Renal cortical epithelial cell (primary cell): ENCODE measurements around the gene C9. TPM values are rescaled to one million over a fixed set of nuclear protein-coding genes. Genes with fewer than 3 reads are reported as not detected.
"Not testable (repeated sequence)": the region's sequence is repeated elsewhere in the genome, so short reads cannot be mapped to it uniquely, and the experiment has no call there.

Source experiments
- DNase-seq: peaks from one replicate; pipeline ENCODE4 v3.0.0-alpha.2; 2011; ENCODE audit warnings: low read depth
- total RNA-seq: library from RNA; depleted of rRNA; stranded (reverse); fragments of >200 nt; gene quantifications from 2 replicates; pipeline ENCODE4 v1.2.3, GENCODE V29; 2014

The C9 gene
- total RNA-seq, 1 donor from 2014 or later, result 0.20 TPM

- no peak for DNase-seq
Observed at GRCh38 chr5:39371367-39371635, 7.0 kb upstream of the C9 start.

- DNase-seq, result peak; percentile 58
Observed at GRCh38 chr5:39370555-39371366, 6.5 kb upstream of the C9 start.

DNA sequence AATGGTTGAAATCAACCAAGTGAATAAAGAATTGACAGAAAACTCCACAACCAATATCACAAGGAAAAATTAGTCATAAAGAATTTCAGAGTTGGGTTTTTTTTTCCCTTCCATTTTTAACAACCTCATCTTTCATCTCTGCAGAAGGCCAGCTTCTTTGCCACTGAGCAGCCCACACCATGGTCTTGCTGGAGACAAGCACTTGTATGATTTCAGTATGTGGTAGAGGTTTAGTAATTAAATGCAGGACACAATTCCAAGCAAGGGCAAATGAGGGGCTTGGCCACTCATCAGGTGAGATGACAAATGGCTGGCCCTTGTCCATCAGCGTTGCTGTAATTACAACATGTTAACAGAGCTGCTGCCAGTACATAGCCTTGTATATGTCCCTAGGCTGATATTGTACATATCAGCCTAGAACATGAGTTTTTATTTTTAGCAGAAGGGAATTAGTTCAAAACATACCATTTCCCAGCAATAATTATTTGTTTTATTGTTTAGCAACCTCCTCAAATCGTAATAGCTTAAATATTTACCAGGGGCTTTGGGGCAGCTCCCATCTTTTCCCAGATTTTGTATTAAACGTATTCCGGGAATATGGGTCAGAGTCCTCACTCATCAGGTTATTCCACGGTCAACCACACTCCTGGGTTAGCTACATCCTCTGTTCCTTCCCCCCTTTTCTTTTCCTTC lies 5.0 kb upstream of the C9 start:
- peak; percentile 21 for DNase-seq

GRCh38 chr5:39368116-39368515 lies 3.8 kb upstream of the C9 start:
- no peak for DNase-seq

DNA sequence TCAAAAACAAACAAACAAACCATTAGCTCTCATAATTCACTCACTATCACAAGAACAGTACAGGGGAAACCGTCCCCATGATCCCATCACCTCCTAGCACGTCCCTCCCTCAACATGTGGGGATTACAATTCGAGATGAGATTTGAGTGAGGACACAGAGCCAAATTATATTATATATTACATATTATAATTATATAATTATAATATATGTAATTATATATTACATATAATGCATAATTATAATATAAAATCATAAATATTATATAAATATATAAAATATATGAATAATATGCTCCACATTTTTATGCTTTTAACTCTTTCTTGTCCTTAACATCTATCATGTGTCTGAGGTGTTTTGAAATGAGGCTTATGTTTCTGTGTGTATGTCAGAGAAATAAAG lies 3.4 kb upstream of the C9 start:
- no peak for DNase-seq

DNA sequence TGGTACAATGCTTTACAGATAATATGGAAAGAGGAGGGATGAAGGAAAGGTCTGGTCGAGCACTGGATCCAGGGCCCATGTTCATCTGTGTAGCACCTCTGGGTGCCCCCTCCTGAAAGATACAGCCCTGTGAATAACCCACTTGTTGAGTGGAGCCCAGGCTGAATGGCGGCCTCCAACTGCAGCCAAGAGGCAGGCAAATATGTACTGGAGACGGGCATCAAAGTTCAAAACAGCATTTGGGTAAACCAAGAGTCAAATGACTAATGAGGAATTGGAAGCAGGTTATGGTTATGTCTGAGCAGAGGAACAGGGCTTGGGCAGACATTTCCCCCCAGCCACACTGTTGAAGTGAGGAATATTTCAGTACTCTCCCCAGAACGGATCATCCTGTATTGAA lies 1.1 kb downstream of the C9 start:
- no peak for DNase-seq

DNA sequence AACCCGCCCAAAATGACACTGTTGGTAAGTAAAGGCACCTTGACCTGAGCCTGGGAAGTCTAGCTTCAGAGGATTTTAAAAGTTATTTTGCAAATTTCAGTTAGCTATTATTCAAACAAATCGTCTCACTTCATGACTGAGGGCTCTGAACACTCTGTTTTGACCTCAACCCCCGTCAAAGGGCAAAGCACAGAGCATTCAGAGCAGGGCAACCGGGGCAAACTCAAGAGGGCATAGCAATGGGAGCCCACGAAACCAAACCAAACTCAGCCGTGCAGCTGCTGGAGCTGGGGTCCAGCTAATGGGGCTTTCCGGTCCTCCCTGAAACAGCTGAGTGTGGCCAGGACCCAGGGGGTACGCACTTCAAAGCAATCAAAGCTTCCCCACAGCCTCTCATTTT lies 1.6 kb downstream of the C9 start:
- no peak for DNase-seq

DNA sequence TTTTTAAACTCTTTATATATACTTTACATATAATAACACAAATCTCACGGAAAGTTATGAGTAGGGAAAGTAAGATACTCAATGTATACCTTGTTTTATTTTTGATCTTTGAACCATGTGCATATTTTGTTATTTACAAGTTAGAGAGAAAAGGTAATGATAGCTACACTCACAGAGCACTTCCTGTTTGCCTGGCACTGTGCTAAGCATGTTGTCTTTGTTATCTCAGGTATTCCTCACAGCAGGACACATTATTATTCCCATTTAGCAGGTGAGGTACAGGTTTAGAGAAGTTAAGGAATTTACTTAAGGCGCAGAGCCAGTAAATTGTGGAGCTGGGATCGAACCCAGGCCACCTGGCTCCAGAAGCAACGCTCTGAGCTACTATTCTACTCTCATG lies 3.0 kb downstream of the C9 start:
- no peak for DNase-seq

DNA sequence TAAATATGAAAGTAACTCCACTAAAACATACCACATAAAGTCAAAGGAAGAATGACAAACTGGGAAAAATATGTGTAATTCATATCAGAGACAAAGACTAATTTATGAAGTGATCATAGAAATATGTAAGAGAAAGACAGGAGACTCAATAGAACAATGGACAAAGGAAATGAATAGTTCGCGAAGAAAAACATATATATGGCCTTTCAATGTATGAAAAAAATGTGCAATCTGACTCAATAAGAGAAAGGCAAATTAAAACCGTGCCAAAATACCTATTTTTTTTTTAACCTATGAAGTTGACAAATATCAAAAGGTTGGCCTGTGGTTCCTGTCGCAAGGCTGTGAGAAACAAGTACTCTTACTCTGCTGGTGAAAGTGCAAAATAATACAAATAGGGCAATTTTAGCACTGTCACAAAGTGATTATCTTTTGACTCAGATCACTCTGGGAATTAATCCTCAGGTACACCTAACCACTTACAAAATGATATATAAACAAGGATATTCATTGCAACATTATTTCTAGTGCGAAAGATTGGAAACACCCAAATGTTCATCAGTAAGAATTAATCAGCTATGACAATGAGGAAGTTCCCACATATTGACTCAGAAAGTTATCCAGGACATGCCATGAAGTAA lies 3.7 kb downstream of the C9 start:
- peak; percentile 38 for DNase-seq

DNA sequence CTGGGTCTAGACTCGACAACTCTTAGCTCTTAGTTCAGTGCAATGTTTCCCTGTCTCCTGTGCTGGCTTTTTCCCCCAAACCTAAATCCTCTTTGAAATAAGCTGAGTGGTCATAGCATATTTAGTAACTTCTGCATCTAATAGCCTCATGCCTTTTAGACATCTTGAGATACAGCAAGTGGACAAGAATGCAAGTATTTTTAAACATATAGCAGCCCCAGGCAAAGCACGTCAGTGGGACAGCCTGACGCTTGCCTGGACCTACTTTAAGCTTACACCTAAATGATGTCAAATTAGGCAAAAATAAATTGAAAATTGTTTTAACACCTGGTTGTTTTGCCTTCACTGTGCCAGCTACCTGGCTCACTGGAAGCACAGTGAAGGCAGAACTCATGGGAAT lies 8.0 kb downstream of the C9 start:
- DNase-seq, result no peak

- DNase-seq, result peak; percentile 77
Observed at GRCh38 chr5:39355324-39355723, 9.0 kb downstream of the C9 start.

DNA sequence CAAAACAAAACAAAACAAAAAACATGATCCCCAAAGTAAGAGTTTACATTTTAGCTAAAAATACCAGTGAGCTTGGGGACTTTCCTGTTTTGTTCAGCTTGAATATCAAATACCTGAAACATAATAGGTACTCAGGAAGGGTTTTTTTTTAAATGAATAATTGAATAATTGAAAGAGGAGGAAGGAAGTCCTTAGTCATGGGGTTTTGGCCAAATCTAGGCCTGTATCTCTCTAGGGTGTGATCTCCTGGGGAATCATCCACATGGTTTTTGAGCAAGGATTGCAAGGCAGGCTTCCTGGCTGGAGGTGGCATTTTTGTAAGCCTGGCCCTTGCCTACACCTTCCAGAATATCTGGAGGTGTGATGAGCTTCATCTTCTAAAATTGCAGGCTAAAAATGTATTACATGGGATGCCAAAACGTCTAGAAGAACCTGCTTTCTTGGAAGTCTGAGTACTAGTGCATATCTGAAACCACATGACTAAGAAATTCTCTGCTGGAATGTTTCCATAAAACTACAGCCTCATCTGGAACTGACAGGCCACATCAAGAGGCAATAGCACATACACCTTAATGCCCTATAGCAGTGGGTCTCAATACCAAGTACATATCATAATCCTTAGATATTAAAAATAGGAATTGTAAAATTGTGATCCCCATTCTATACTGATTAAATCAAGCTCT lies 10.4 kb downstream of the C9 start:
- DNase-seq, result no peak

DNA sequence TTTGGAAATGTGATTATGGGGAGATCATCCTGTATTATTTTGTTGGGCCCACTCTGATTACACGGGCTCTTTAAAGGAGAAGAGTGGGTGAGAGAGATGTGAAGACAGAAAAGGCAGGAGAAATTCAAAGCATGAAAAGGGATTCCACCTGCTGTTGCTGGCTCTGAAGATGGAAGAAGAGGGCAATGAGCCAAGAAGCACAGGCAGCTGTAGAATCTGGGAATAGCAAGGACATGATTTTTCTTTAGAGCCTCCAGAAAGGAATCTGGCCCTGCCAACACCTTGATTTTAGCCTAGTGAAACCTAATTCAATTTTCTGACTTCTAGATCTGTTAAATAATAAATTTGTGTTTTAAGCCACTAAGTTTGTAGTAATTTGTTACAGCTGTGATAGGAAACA lies 11.3 kb downstream of the C9 start:
- no peak for DNase-seq

GRCh38 chr5:39352170-39352569 lies 12.1 kb downstream of the C9 start:
- no peak for DNase-seq

DNA sequence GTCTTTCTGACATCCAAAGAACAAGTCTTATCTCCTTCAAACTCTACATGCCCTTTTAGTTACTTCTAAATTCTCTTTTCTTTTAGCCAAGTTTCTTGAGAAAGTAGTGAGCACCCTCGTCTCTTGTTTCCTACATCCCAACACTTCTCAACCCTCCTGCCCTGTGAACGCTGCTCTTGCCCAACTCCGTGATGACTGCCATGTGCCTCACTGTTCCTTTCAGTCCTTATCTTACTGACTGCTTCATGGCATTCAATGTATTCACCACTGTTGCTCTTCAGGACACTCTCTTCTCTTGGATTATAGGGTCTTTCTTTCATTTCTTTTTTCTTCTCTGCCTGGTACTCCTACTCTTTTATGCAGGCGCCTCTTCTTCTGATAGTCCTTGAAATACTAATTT lies 14.8 kb downstream of the C9 start:
- DNase-seq, result no peak

- DNase-seq, result no peak
Observed at GRCh38 chr5:39342460-39342859, 21.8 kb downstream of the C9 start.

DNA sequence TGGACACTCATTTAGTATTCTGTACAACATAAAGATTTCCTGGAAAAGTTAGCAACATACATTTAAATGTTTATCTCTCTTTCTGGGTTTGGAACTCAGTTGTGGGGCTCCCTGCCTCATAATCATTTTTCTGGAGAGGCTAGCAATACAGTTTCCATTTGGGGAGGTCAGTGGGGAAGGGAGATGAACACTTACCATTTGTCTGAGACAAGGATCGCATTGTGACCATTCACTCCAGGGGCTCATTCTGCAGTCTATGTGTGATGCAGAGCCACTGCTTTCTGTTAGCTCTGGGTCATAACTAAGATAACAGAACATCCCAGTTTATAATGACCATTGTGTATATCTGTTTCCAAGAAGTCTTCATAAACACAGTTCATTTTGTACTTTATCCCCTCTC lies 22.4 kb downstream of the C9 start:
- DNase-seq, result no peak

GRCh38 chr5:39340506-39340905 lies 23.8 kb downstream of the C9 start:
- DNase-seq, result no peak

DNA sequence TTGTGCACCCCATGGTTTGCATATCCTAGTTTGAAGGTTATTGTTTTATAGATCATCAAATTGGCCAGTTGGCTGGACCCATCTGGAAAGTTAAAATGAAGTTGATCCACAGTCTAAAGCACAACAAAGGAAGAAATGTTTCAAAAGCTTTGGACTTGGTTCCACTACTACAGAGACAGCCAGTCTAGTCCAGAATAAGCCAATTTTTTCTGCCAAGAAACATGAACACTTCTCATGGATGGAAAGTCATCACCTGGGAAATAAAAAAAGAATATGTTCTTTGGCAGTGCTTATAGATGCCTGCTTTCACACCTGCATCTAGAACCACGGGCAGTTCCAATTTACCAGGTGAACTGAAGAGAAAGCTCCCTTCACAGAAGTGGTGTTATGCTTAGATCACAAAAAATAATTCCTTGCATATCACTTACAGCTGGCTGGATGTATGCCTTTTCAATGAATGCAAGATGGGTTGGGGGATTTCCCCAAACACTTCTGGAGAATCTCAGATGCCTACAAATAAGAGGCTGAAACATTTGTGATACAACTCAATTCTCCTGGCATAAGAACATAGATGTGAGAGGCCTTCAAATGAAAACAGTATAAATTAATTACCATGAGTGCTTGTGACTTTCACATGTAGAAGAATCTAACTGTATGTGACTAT lies 26.9 kb downstream of the C9 start:
- DNase-seq, result no peak

DNA sequence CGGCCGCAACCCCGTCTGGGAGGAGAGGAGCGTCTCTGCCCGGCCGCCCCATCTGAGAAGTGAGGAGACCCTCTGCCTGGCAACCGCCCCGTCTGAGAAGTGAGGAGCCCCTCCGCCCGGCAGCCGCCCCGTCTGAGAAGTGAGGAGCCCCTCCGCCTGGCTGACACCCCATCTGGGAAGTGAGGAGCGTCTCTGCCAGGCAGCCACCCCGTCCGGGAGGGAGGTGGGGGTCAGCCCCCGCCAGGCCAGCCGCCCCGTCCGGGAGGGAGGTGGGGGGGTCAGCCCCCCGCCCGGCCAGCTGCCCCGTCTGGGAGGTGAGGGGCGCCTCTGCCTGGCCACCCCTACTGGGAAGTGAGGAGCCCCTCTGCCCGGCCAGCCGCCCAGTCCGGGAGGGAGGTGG lies 30.0 kb downstream of the C9 start:
- not testable (repeated sequence) for DNase-seq

GRCh38 chr5:39333104-39333503 lies 31.2 kb downstream of the C9 start:
- DNase-seq, result no peak

- DNase-seq, result no peak
Observed at GRCh38 chr5:39331861-39332381, 32.4 kb downstream of the C9 start.
